GM12892 (cell line): ENCODE results near the gene EEF2K.

Experiments used
- DNase-seq: peaks from one replicate; pipeline ENCODE4 v3.0.0; 2011; ENCODE audit not compliant: insufficient read length
- FAIRE-seq: peaks from 2 replicates; lab custom pipeline; 2011; peaks lifted over from hg19 to GRCh38; lab: Jason Lieb, UNC
- POLR2A ChIP-seq: IDR thresholded peaks from 2 replicates; pipeline ENCODE4 v1.6.1; 2011; ENCODE audit warnings: low read depth, low read length, control low read depth
- POLR2AphosphoS5 ChIP-seq: IDR thresholded peaks from 2 replicates; pipeline ENCODE4 v1.6.1; 2011; ENCODE audit warnings: low read depth, low read length, control low read depth
- TAF1 ChIP-seq: IDR thresholded peaks from 2 replicates; pipeline ENCODE4 v1.6.1; 2011; ENCODE audit warnings: low read depth, mild to moderate bottlenecking, control low read depth, low read length, borderline replicate concordance

EEF2K gene

DNA sequence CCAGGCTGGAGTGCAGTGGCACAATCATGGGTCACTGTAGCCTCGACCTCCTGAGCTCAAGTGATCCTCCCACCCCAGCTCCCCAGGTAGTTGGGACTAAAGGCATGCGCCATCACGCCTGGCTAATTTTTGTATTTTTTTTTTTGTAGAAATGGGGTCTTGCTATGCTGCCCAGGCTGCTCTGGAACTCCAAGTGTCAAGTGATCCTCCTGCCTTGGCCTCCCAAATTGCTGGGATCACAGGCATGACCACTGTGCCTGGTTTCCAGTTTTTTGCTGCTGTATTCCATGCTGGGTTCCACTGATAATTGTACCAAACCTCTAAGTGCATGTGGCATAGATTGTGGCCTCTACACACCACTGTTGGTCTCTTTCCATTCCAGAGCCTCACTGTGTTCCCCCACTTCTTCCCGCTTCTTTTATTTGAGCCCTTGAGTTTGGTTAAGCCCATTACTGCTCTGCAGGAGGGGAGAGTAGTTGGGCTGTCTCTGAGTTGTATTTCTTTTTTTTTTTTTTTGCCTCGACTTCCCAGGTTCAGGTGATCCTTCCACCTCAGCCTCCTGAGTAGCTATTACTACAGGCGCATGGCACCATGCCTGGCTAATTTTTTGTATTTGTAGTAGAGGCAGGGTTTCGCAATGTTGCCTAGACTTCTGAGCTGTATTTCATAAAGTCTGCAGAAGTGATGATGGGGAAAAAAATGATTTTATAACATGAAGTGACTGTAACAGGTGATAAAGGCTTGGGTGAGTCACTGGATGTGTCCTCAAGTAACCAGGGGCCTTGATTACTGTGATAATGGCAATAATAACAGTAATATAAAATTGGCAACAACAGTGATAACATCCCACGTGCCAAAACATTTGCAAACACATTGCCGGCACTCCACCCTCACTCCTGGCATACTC lies 30.0 kb downstream of the EEF2K start:
- FAIRE-seq (no peak), DNase-seq (no peak)
- no peak for TF ChIP-seq TAF1
- TF ChIP-seq POLR2AphosphoS5, result no peak
- no peak for TF ChIP-seq POLR2A

GRCh38 chr16:22239131-22239805 lies 33.2 kb downstream of the EEF2K start:
- no peak for FAIRE-seq
- DNase-seq, result no peak
- TF ChIP-seq POLR2A (no peak), TAF1 (no peak), POLR2AphosphoS5 (no peak)

GRCh38 chr16:22240023-22240710 lies 34.1 kb downstream of the EEF2K start:
- DNase-seq (no peak), FAIRE-seq (no peak)
- TF ChIP-seq POLR2AphosphoS5 (no peak), POLR2A (no peak), TAF1 (no peak)

DNA sequence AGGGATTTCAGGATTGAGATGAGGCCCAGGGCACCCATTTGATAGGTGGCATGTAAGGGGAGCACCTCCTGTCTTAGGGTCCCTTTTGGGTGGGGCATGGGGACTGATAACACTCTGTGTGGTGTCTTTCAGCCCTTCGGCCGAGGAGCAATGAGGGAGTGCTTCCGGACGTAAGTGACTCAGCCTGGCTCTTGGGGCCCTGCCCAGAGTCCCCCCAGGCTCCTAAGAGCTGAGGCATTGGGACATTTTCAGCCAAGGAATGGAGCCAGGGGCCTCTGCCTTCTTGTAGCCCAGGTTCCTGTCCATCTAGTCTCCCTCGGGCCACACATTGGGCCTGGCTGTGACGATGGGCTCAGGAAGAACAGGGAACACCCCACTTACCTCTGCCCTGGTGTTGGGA lies 44.4 kb downstream of the EEF2K start:
- FAIRE-seq (no peak), DNase-seq (no peak)
- TF ChIP-seq POLR2AphosphoS5 (no peak), POLR2A (no peak), TAF1 (no peak)

GRCh38 chr16:22252317-22252716 lies 46.2 kb downstream of the EEF2K start:
- DNase-seq (no peak), FAIRE-seq (no peak)
- TF ChIP-seq POLR2A (no peak), TAF1 (no peak), POLR2AphosphoS5 (no peak)

- FAIRE-seq (no peak), DNase-seq (no peak)
- no peak for TF ChIP-seq TAF1
- no peak for TF ChIP-seq POLR2AphosphoS5
- no peak for TF ChIP-seq POLR2A
Observed at GRCh38 chr16:22253272-22253671, 47.2 kb downstream of the EEF2K start.

GRCh38 chr16:22255335-22255734 lies 49.3 kb downstream of the EEF2K start:
- no peak for DNase-seq
- TF ChIP-seq POLR2A (no peak), TAF1 (no peak), POLR2AphosphoS5 (no peak)
- FAIRE-seq, result no peak

DNA sequence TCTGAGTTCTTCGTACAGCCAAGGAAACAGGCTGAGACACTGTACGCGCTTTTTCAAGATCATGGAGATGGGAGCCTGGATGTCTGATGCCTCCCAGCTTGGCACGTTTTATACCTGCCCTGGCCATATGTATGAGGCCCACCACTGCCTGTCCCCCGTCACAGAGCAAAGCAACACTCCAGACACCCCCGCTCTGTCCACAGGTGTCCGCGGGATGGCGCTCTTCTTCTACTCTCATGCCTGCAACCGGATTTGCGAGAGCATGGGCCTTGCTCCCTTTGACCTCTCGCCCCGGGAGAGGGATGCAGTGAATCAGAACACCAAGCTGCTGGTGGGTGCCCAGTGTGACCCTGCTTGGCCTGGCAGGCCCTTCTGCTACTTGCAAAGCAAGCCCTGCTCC lies 51.4 kb downstream of the EEF2K start:
- FAIRE-seq (no peak), DNase-seq (no peak)
- no peak for TF ChIP-seq POLR2AphosphoS5
- no peak for TF ChIP-seq TAF1
- TF ChIP-seq POLR2A, result no peak

GRCh38 chr16:22260490-22260889 lies 54.4 kb downstream of the EEF2K start:
- TF ChIP-seq TAF1 (no peak), POLR2A (no peak), POLR2AphosphoS5 (no peak)
- FAIRE-seq (no peak), DNase-seq (no peak)

GRCh38 chr16:22262460-22262859 lies 56.4 kb downstream of the EEF2K start:
- DNase-seq (no peak), FAIRE-seq (no peak)
- no peak for TF ChIP-seq POLR2A

- FAIRE-seq (no peak), DNase-seq (no peak)
- TF ChIP-seq TAF1, result no peak
- TF ChIP-seq POLR2A, result no peak
- TF ChIP-seq POLR2AphosphoS5, result no peak
Observed at GRCh38 chr16:22264786-22265185, 58.7 kb downstream of the EEF2K start.

DNA sequence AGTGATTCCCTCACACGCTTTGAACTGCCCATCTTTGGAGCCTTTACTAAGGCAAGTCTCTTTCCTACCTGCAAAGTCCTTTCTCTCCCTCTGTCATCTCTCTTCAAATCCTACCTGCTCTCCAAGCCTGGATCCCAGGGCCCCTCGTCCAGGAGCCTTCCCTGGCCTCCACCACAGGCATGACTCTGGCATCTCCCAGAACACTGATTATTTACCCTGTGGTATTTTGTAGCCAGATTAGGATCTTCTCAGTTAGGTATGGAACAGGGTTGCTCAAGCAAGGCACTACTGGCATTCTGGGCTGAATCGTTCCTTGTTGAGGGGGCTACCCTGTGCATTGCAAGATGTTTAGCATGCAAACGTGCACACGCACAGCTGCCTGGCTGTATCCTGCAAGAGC lies 59.3 kb downstream of the EEF2K start:
- no peak for FAIRE-seq
- DNase-seq, result no peak
- TF ChIP-seq POLR2A (no peak), TAF1 (no peak), POLR2AphosphoS5 (no peak)
